NAMALWA (cell line): ENCODE data around the gene MEG3.
"Not testable (repeated sequence)": the region's sequence is repeated elsewhere in the genome, so short reads cannot be mapped to it uniquely, and the experiment has no call there.

Source experiments
- DNase-seq: peaks from one replicate; pipeline ENCODE4 v3.0.0-alpha.2; 2015; ENCODE audit warnings: low spot score

The MEG3 gene

DNA sequence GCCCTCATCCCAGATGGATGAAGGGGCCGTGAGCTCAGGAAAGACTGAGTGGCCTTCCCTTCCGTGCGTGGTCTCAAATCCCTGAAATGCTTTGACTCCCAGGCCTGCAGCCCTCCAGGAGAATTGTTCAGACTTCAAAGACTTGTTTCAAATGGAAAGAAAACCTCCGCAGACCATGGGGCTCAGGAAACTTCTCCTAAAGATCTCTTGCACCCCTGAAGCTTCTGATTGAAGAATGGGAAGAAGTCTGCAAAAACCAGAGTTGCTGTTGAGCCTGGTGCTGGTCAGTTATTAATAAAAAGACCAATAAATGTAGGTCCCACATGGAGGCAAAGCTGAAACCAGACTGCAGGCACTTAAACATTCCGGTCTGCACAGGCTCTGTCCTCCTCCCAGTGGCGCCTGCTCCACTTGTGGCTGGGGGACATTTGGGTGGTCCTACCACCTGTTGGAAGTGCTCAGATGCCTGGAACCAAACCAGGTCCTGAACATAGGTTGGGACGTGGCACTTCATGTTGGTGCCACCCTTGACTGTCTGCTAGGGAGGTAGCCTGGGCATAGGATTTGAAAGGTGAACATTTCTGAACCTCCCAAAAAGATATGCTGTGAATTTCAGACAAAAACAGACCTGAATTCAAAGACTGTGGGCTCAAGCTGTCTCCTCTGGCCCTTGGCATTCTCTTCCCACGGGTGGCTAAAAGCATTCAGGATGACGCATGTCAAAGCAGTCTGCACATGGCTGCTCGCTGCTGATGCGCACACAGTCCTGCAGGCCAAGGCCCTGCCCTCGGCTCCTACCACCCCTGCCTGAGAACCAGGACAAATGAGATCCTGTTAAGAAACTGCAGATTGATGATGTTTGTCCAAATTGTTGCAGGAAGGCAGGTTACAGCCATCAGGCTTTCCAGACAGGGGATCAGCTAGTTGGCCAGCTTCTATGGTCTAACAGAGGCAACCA is 36.2 kb upstream of the MEG3 start:
- no peak for DNase-seq

DNA sequence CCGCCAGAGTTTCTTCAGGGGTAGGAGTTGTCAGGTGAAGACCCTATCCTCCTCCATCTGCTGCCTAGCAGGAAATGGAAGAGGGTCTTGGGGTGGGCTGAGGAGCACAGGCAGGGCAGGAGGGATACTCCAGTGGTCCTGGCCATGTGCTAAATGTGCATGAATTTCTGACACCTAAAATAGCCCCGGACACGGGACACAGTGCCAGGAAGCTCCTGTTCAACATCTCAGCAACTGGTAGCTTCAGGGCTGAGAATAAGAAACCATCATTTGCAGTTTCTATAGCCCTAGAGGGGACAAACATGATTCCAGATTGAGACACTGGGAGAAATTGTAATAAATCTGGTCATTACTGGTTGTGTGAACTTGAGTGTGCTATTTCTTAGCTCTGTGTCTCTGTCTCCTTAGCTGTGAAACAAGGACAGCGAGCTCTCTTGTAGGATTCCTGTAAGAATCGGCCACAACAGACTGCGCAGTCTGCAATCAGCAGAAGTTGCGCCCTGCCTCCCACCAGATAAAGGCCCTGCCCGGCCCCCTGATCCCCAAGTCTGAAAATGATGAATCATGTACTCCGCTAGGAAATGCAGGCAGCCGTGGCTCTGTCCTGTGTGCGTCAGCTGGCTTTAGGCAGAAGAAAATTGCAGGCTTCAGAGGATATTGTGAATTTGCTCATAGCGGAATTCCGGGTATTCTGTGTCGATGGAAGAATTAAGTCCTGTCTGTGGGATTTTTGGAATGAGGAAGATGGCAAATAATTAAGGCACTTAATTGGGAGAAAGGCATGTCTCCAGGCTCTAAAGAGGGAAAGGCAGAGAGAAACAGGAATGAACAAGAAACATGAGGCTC is 35.2 kb upstream of the MEG3 start:
- no peak for DNase-seq

DNA sequence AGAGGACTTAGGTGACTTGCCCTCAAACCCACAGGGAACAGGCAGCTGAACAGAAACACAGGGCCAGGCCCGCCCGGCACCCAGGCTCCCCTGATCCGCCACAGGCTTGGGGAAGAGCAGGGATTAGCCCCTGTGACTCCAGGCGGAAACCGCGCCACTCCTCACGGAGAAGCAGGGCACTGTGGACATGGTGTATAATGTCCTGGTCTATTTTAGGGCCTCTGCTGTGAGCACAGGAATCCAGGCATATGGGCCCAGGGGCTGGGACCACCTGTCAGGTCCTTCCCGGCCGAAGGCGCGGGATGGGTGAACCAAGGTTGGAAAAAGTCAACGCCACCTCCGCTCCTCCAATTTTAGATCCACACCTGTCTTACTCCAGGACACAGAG is 34.6 kb upstream of the MEG3 start:
- no peak for DNase-seq

DNA sequence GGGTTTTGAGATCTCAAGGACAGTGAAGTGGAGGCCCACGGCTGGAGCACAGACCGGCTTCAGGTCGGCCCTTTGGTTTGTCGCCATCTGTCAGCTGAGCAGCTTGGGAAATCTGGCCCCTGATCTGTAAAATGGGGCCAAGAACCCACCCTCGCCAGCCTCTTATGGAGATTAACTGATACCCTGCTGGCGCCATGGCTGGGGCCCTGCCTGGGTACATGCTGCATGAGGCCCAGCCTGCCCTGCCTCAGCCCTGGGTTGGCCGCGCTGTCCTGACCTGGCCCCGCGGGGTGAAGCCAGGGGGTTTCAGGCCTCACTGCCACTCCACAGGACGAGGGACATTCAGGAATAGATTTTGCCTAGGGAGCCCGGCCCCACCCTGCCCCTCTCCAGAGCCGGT is 33.9 kb upstream of the MEG3 start:
- DNase-seq: no peak

DNA sequence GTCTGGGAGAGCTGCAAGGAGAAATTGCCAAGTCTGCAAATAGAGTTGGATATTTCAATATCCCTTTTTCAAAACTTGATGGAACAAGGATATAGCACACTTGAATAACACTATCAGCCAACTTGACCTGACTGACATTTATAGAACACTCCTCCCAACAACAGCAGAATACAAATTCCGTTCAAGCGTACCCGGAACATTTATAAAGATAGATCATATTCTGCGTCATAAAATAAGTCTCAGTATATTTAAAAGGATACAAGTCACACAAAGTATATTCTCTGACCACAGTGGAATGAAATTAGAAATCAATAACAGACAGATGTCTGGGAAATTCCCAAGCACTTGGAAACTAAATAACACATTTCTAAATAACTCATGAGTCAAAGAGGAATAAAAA is 29.0 kb upstream of the MEG3 start:
- DNase-seq: no peak

DNA sequence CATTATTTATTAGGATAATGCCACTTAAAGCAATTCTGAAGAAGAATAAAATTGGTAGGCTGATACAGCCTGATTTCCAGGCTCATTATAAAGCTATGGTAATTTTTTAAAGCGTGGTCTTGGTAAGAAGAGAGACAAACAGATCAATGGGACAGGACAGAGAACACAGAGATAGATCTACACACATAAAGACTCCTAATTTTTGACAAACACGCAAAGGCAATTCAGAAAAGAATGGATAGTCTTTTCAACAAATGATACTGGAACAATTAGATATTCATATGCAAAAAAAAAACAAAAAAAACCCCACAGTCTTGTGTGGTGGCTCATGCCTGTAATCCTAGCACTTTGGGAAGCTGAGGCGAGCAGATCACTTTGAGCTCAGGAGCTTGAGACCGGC is 25.9 kb upstream of the MEG3 start:
- no peak for DNase-seq

DNA sequence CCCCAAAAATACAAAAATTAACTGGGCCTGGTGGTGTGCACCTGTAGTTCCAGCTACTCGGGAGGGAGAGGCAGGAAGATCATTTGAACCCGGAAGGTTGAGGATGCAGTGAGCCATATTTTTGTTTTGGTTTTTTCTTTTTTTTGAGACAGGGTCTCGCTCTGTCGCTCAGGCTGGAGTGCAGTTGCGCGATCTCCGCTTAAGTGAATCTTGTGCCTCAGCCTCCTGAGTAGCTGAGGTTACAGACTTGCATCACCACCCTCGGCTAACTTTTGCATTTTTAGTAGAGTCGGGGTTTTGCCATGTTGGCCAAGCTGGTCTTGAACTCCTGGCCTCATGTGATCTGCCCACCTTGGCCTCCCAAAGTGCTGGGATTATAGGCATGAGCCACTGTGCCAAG is 24.5 kb upstream of the MEG3 start:
- not testable (repeated sequence) for DNase-seq

DNA sequence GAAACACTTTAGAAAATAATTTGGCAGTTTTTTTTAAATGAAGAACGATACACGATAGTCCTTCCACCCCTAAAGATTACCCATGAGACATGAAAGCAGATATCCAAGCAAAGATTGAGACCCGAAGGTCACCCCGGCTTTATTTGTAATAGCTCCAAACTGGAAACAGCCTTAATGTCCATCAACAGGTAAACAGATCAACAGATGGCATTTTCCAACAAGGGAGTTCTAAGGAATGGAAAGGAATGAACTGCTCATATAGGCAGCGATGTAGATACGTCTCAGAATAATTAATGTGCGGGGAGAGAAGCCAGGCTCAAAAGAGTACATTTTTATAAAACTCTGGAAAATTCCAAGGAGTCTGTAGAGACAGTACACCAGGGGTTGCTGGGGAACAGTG is 23.7 kb upstream of the MEG3 start:
- no peak for DNase-seq

DNA sequence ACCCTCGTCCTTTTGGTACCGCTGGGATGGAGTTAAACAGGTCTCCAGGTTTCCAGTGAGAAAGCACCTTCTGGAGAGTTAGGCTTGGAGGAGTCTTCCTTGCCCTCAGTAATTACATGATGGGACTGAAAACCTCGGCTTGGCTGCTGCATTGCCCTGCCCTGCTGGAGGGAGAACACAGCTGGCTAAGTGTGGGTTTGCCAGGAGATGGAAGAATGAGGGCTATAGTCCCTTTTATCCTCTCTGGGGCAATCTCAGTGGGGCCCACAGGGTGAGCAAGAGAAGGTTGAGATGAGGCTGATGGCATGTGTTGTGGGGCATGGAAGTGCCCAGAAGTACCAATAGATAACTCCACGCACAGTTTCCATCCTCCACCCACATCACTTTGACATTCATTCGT is 23.2 kb upstream of the MEG3 start:
- DNase-seq: no peak

DNA sequence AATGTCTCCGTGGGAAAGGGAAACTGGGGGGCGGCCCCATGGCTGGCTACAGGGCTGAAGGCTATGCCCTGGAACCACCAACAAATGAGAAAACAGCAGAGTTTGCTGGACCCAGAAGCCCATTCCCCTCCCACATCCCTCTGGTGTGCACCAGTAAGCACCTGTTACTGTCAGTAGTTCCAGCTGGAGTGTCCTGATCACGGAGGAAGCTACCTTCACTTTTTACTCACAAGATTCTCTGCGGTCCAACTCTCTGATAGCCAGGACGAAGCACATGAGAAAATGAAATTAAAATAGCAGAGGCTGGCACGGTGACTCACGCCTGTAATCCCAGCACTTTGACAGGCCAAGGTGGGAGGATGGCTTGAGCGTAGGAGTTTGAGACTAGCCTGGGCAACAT is 22.7 kb upstream of the MEG3 start:
- DNase-seq: no peak

DNA sequence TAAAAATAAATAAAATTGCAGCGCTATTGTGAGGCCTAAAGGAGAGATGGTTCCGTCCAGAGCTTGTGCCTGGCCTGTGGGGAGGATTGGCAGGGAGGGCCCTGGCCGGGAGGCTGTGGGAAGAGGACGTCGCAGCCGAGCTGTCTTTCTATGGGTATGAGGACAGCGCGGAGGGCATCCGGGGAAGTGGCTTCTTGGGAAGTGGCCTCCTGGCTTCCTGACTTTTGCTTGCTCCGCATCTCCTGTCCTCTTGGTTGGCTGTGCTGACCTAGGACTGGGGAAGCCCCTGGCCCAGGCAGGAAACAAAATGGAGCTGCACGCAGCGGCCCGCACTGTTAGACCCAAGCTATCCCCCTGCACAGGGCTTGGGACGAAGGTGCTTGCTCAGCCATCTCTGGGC is 22.2 kb upstream of the MEG3 start:
- DNase-seq: no peak

DNA sequence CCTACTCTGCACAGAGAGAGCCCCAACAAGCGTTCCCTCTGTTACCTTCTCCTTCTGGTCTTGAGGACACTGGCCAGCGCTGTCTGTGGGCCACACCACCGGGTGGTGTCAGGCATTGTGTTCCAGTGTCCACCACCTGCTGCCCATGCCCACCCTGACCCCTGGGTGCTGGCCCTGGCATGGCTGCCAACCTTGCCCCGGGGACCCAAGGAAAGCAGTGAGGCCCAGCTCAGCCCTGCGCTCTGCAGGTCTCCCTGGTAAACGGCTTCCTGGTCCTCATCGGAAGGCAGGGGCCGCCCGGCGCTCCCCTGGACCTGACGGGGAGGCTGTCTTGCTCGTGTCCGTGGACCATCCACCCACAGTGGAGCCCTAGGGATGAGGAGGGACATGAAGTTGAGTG is 21.8 kb upstream of the MEG3 start:
- no peak for DNase-seq

DNA sequence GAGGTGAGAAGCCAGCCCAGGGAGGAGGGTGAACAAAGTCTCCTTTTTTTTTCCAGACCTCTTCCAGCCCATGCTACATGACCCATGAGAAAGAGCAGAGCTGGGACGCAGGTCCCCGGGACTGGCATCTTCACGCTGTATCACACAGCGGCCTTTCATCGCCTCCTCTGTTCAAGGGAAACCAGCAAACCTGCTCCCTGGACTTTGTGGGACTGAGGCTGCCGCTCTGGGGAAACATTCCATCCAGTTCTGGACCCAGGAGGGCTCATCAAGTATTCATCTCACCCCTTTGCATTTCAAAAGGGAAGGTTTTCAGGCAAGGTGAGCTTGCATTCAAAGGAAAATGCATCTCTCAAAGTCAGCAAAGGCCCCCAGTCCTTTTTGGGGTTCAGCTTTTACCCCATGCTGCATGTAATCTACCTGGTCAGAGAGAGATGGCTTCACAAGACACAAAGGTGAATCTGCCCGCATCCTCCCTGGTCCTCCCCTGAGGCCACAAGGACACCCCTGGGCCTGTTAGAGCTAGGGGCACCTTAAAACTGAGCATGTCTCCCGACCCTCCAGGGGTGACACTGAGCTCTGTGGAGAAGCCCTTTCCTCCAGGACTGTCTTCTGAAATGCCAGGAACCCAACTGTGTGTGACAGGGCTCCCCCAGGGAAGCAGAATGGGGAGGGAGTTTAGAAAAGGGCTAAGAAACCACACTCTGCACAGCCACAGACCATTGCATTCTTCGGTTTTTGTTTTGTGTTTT is 21.2 kb upstream of the MEG3 start:
- no peak for DNase-seq

DNA sequence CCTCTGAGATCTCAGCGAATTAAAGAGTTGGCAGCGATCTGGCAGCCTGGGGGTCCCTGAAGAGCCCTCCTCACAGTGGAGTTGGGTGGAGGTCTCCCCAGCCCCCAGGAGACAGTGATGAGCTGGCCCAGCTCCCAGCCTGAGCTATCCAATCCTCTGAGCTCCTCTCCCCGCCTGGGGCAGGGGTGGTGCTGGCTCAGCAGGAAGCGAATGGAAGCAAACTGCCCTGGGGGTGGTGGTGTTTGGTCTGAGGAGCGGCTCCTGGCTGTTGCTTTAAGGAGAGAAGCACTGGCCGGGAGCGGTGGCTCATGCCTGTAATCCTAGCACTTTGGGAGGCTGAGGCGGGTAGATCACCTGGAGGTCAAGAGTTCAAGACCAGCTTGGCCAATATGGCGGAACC is 19.5 kb upstream of the MEG3 start:
- no peak for DNase-seq

DNA sequence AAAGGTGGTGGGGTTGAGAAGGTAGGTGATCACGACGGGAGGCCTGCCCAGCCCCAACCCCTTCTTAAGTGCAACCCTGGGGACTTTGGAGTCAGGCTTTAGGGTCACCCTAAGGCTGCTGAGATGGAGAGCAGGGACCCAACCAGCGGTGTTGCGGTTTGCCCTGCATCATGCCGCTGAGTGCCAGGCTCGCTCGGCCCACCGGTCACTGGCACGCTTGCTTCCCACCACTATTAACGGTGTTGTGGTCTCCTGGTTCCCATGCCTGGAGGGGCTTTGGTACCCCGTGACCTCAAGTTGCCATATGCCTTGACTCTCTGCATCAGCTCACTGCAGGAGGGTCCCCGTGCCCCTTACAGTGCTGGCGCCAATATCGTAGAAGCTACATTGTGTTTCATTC is 18.4 kb upstream of the MEG3 start:
- DNase-seq: no peak

DNA sequence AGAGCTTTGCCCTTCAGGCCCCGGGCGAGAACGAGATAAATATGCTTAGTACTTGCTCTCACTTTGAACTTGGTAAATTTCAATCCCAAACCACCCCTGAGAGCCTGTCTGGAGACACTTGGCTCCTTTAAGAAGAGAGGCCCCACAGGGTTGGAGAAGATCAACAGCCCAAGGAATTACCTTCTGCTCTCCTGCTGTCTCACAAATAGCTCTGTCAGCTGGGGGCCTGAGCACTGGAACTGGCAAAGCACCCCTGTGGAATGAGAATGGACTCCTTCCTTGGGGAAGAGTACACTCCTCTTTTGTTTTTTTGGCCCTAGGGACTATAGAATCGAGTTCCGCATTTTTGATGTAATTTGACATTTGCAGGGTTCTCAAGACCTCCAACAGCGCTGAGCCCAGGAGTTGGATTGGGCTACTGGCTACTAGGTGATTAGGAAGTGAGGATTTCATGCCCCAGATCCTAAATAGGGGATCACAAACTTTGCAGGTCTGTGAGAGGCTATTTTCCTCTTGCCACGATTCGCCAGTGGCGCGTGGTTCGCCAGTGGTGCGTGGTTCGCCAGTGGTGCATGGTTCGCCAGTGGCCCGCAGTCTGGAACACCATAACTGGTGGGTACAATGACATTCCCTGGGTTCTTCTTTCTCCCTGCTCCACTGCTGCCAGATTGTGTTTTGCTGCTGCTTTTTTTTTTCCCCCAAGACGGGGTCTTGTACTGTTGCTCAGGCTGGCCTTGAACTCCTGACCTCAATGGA is 17.8 kb upstream of the MEG3 start:
- no peak for DNase-seq

DNA sequence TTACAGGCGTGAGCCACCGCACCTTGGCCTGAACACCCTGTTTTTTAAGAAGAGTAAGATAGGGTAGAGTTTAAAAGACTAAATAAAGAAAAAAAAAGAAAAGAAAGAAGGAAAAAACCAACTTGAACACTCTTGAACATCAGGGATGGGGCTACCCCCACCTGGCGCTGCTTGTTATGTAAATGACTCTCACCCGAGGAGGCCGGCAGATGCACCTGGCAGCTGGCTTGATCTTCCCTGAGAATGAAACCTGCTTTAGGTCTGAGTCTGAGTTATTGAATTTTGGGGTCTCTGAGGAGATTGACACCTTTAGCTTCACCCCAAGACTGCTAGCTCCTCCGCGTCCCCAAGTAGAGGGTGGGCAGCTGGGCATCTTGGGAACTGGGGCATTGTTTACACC is 15.5 kb upstream of the MEG3 start:
- no peak for DNase-seq

DNA sequence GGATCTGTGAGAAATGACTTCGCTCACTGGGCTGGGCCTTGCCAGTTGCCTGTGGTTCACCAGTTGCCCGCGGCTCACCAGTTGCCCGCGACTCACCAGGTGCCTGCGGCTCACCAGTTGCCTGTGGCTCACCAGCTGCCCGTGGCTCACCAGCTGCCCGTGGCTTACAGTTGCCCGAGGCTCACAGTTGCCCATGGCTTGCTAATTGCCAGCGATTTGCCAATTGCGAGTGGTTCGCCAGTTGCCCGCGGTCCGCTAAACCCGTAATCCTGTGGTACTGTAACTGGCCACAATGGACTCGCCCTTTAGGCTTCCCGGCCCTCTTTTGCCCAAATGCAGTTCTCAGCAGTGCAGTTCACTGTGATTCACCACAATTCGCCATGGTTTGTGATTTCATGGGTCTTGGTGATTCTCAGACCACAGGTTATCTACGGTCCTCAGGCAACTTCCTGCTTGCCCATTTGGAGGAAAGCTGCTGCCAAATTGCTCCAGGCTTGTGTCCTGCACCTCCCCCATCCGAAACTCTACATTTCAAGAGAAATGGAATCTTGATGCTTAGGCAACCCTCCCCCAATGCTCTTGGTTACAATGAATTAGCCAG is 15.0 kb upstream of the MEG3 start:
- no peak for DNase-seq

DNA sequence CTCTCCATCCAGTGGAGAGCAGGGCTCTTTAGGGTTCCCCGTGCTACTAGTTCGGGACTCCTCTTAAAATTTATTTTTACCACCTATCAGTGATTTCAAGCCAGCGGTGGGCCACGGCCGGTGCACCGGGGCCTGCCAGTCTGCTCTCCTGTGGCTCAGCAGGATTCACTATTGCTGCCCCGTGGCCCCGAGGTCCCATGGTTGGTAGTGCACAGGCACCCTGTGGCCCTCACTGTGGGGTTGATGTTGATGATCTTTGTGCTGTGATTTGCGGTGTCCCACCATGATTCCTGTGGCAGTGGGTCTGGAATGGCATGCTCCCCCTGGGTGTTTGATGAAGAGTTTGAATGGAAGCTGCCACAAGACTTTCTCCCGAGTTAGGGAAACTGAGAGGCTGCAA is 12.6 kb upstream of the MEG3 start:
- no peak for DNase-seq

DNA sequence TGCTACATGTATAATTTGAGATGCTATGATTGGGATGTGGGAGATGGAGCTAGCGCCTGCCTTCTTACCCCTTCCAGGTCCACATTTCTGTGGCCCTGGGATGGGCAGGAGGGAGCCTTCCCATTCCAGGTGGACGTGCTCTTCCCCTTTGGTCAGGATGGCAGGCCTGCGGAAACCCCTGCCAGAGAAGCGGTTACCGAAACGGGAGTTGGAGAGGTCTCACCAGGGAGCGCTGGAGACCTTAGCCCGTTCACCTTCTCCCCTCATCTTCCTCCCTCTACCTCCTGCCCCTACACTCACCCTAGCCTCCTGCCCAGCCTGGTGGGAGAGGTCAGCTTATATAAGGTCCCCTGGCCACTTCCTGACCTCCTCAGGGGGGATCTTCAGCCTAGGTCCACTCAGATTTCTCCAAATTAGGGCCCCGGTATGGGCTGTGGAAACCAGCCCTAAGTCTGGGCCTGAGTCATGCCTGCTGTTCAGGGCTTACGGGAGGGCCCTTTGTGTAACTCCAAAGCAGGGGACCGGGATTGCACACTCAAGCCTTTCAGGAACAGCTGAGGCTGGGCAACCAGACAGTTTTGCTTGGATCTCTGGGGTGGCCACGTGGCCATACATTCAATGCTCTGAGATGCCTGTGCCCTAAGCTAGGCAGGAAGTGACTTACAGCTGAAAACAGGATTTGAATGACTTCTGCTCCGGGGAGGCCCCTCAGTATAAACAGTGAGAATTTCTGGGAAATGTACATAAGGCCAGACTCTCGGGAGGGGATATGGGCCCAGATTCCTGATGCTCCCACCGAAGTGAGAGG is 10.2 kb upstream of the MEG3 start:
- DNase-seq: no peak
